IMR-90 (cell line): ENCODE results near the gene EHMT1.

ENCODE experiments used
- POLR2A ChIP-seq: IDR thresholded peaks from 2 replicates; pipeline ENCODE4 v1.6.1; 2012; ENCODE audit warnings: mild to moderate bottlenecking, low read depth, low read length
- RFX5 ChIP-seq: IDR thresholded peaks from 2 replicates; pipeline ENCODE4 v1.8.0; 2012; ENCODE audit warnings: low read depth, mild to moderate bottlenecking, low read length, moderate library complexity
- SMC3 ChIP-seq: fragments of 150-350 bp; IDR thresholded peaks from 2 replicates; pipeline ENCODE4 v1.6.1; 2016; ENCODE audit warnings: low read depth, mild to moderate bottlenecking, antibody characterized with exemption, low read length, moderate library complexity
- TF ChIP-seq, protein P1 (sequence below): fragments of 150-350 bp; IDR thresholded peaks from 2 replicates; pipeline ENCODE4 v1.6.1; 2016; ENCODE audit warnings: low read depth, mild to moderate bottlenecking, low read length, moderate library complexity, borderline replicate concordance
- TF ChIP-seq, protein P2 (sequence below): conservative IDR thresholded peaks from 2 replicates; pipeline ENCODE4 v1.5.1; 2012; ENCODE audit warnings: mild to moderate bottlenecking, low read depth, low read length, improper control_type of control experiment

DNA sequence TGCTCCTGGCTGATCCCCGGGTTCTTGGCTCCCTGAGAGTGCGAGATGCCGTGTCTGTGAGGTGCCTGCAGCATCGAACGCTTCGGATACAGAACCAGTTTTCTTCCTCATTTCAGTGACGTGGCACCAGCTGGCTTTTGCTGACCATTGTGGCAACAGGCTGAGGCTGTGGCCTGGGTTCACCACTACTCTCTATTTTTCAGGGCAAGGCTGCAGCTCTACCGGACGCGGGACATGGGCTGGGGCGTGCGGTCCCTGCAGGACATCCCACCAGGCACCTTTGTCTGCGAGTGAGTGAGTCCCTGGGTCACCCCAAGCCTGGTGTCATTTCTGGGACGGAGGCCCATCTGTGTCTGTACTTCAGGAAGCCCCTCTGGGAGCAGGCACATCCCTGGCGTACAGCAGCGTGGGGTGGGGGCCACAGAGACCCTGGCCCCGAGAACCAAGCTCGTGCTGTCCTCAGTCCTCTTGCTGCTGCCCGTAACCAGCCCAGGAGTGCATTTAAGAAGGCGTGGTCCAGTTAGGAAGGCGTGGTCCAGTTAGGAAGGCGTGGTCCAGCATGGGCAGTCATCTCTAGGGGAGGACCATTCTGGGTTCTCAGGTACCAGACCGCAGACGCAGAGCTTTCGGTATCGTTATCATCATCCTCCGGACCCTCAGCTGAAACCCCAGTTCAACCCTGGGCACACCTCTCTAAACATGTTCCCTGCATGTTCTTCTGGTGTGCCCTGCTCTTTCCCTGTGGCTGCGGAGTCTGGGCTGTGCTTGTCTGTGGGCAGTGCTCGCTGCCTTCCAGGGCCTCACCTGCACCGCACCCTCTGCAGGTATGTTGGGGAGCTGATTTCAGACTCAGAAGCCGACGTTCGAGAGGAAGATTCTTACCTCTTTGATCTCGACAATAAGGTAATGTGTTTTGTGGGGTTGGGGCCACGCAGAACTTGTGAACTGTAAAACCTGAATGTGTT, 198.7 kb downstream of the EHMT1 start:
- TF ChIP-seq, protein P1, sequence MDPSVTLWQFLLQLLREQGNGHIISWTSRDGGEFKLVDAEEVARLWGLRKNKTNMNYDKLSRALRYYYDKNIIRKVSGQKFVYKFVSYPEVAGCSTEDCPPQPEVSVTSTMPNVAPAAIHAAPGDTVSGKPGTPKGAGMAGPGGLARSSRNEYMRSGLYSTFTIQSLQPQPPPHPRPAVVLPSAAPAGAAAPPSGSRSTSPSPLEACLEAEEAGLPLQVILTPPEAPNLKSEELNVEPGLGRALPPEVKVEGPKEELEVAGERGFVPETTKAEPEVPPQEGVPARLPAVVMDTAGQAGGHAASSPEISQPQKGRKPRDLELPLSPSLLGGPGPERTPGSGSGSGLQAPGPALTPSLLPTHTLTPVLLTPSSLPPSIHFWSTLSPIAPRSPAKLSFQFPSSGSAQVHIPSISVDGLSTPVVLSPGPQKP: no peak
- TF ChIP-seq SMC3 (no peak), RFX5 (no peak), POLR2A (no peak)
- TF ChIP-seq, protein P2, sequence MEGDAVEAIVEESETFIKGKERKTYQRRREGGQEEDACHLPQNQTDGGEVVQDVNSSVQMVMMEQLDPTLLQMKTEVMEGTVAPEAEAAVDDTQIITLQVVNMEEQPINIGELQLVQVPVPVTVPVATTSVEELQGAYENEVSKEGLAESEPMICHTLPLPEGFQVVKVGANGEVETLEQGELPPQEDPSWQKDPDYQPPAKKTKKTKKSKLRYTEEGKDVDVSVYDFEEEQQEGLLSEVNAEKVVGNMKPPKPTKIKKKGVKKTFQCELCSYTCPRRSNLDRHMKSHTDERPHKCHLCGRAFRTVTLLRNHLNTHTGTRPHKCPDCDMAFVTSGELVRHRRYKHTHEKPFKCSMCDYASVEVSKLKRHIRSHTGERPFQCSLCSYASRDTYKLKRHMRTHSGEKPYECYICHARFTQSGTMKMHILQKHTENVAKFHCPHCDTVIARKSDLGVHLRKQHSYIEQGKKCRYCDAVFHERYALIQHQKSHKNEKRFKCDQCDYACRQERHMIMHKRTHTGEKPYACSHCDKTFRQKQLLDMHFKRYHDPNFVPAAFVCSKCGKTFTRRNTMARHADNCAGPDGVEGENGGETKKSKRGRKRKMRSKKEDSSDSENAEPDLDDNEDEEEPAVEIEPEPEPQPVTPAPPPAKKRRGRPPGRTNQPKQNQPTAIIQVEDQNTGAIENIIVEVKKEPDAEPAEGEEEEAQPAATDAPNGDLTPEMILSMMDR: no peak
